GM19099 (cell line): ENCODE data around the gene CLEC14A.

ENCODE experiments used
- POLR2A ChIP-seq: IDR thresholded peaks from 3 replicates; pipeline ENCODE4 v1.6.1; 2011; ENCODE audit warnings: low read depth; ENCODE audit not compliant: insufficient read length; ENCODE audit errors: extremely low read depth

The CLEC14A gene

GRCh38 chr14:38212111-38212510 lies 43.8 kb downstream of the CLEC14A start:
- TF ChIP-seq POLR2A, result no peak

- TF ChIP-seq POLR2A, result no peak
These were observed 44.6 kb downstream of the CLEC14A start for GRCh38 chr14:38211255-38211735.

GRCh38 chr14:38210587-38211216 lies 45.2 kb downstream of the CLEC14A start:
- TF ChIP-seq POLR2A, result no peak

- TF ChIP-seq POLR2A, result no peak
These were observed 46.0 kb downstream of the CLEC14A start for GRCh38 chr14:38209572-38210557.

GRCh38 chr14:38208618-38209562 lies 47.0 kb downstream of the CLEC14A start:
- no peak for TF ChIP-seq POLR2A

- no peak for TF ChIP-seq POLR2A
These were observed 47.9 kb downstream of the CLEC14A start, which contains the start of gene SSTR1 for GRCh38 chr14:38207736-38208617. Gene SSTR1, plus strand, starts transcription at chr14:38207904. Its CDS starts 1,486 bp downstream, at chr14:38209390.

GRCh38 chr14:38207377-38207735 lies 48.5 kb downstream of the CLEC14A start:
- no peak for TF ChIP-seq POLR2A

- TF ChIP-seq POLR2A, result no peak
These were observed 49.1 kb downstream of the CLEC14A start for GRCh38 chr14:38206689-38207376.

- TF ChIP-seq POLR2A, result no peak
These were observed 49.8 kb downstream of the CLEC14A start for GRCh38 chr14:38205949-38206665.

GRCh38 chr14:38205119-38205813 lies 50.6 kb downstream of the CLEC14A start:
- no peak for TF ChIP-seq POLR2A

GRCh38 chr14:38204719-38205115 lies 51.2 kb downstream of the CLEC14A start:
- TF ChIP-seq POLR2A, result no peak
